Stimulated activated CD8-positive, alpha-beta memory T cell treated with anti-CD3 and anti-CD28 coated beads, Interleukin-4, amount 100 ng/mL, for 1 hour (primary cell): ENCODE measurements around the gene TNMD.

Source experiments
- DNase-seq, 2 donors: peaks; one replicate each; pipeline ENCODE4 v3.0.0-alpha.2; 2020; ENCODE audit warnings: low read depth in 2 of 2, low spot score in 1 of 2

The TNMD gene

DNA sequence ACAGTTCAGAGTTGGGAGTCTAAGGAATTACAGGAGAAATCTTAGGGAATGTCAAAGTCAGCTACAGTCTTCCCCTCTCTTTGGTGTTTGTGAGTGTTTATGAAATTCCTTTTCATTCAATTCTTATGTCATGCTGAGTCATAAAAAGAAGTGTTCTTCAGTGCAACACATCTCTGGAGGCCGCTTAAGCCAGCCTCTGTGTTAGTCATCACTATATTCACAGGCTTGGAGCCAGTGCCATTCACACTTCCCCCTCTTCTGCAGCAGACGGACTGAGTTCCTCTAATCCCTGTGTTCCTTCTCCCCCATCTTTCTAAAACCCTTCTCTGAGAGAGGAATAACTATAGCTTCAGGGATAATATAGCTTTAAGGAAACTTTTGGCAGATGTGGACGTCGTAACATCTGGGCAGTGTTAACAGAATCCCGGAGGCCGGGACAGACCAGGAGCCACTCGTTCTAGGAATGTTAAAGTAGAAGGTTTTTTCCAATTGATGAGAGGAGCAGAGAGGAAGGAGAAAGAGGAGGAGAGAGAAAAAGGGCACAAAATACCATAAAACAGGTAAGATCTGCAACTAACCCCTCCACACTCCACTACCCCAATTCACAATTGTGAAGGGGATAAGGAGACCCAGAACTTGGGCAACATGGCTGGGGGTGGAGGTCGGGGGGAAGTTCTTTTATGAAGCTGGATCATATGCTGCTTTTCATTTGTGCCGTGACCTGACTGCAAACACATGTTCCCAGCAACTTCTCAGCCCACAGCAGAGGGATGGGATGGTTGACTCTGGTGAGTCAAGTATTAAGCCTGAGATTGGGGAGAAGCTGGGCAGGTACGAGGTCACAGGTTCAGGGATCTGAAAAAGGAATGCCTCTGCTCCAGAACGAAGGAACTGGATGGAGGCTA, 59.5 kb downstream of the TNMD start, which contains the start of gene SRPX2:
Gene SRPX2 (plus strand): TSS at position 244 of the 905 bp plus-strand sequence. CDS start 2,124 bp downstream, outside the sequence.
- DNase-seq = no peak

GRCh38 chrX:100645106-100645505, 60.4 kb downstream of the TNMD start:
- DNase-seq = no peak

- no peak for DNase-seq
Measured at GRCh38 chrX:100647095-100647494, 62.4 kb downstream of the TNMD start.

DNA sequence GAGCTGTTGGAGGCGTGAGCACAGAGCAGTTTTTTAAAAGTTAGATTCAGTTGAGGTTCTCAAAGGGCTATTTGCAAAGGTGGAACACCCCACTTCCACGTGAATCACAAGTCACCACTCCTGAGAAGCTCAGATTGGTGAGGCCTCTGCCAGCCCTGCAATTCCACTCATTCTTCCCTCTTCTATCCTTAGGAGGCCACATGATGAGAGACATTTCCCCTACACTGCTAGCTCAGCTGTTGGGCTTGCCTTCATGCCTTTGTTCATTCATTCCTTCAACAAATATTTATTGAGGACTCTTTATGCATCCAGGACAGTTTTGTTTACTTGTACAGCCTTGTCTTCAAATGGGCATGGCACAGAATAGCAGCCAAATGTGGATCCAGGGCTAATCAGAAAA, 63.0 kb downstream of the TNMD start:
- no peak for DNase-seq

DNA sequence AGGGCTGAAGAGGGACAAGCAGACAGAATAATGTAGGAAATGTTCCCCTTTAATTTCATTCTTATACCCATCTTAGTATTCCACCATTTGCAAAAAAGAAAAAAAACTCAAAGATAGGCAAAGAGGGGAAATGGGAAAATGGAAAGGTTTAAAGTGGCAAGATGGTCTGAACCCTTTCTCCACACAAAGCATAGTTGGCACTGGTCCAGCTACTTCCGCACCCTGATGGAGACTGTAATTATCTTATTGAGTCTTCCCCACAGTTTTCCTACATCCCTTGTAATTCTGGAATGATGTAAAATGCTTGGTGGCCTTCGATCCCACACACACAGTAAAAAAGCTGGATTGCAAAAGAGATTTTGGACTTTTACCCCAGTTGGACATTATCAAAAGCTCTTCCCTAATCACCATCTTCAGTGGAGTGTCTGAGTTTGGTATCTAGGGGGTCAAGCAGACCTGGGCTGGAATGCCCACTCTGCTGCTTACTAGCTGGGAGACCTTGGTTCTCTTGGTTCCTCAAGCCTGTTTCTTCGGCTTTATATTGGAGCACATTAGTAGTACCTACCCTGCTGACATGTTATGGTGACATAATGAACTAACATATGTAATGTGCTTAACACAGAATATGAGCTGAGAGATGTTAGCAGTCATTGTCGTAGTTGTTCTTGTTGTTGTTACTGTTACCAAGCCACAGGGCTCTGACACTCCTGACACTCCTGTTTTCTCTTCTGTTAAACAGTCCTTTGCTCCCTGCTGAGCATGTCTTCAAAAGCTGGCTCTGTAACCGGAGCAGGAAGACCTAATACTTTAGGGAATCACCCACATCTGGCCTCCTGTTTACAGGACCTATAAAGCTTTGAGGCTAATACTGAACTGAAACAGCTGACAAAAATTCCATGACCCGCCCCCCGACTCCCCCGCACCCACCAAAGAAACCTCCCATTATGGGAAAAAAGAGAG, 64.0 kb downstream of the TNMD start:
- no peak for DNase-seq
